OCI-LY1 (cell line): ENCODE data around the gene SKA2.

Source experiments
- EZH2 ChIP-seq: fragments of 200-600 bp; sonication (generic), shearing (Covaris generic); IDR thresholded peaks from 2 replicates; pipeline ENCODE4 v1.8.0; 2017; ENCODE audit warnings: borderline replicate concordance, mixed run types, mild to moderate bottlenecking, antibody characterized with exemption, low read length, moderate library complexity, mixed read lengths
- TF ChIP-seq, protein P1 (sequence below): fragments of 200-600 bp; sonication (generic), shearing (Covaris generic); IDR thresholded peaks from 2 replicates; pipeline ENCODE4 v1.5.1; 2017; ENCODE audit warnings: mild to moderate bottlenecking, antibody characterized with exemption, low read length, moderate library complexity, mixed read lengths

- TF ChIP-seq, protein P1, sequence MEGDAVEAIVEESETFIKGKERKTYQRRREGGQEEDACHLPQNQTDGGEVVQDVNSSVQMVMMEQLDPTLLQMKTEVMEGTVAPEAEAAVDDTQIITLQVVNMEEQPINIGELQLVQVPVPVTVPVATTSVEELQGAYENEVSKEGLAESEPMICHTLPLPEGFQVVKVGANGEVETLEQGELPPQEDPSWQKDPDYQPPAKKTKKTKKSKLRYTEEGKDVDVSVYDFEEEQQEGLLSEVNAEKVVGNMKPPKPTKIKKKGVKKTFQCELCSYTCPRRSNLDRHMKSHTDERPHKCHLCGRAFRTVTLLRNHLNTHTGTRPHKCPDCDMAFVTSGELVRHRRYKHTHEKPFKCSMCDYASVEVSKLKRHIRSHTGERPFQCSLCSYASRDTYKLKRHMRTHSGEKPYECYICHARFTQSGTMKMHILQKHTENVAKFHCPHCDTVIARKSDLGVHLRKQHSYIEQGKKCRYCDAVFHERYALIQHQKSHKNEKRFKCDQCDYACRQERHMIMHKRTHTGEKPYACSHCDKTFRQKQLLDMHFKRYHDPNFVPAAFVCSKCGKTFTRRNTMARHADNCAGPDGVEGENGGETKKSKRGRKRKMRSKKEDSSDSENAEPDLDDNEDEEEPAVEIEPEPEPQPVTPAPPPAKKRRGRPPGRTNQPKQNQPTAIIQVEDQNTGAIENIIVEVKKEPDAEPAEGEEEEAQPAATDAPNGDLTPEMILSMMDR = no peak
- TF ChIP-seq EZH2 = no peak
Observed at GRCh38 chr17:59121901-59122480, 33.0 kb downstream of the SKA2 start.
